KOPT-K1 (cell line): Measurements from ENCODE around the gene PTPRN.
"Not testable (repeated sequence)": the region's sequence is repeated elsewhere in the genome, so short reads cannot be mapped to it uniquely, and the experiment has no call there.

Experiments
- H3K27ac ChIP-seq: fragments of 200-600 bp; sonication (generic); 2 replicates; pipeline ENCODE4 v1.5.1; 2016; ENCODE audit warnings: antibody characterized with exemption, mild to moderate bottlenecking, low read depth, low read length; ENCODE audit not compliant: poor library complexity, severe bottlenecking
- H3K36me3 ChIP-seq: fragments of 200-600 bp; sonication (generic); 2 replicates; pipeline ENCODE4 v1.5.1; 2017; ENCODE audit warnings: antibody characterized with exemption, mild to moderate bottlenecking, low read length, moderate library complexity; ENCODE audit not compliant: insufficient read depth
- H3K9me3 ChIP-seq: fragments of 200-600 bp; sonication (generic); 2 replicates; pipeline ENCODE4 v1.5.1; 2017; ENCODE audit warnings: antibody characterized with exemption, low read length, mild to moderate bottlenecking; ENCODE audit not compliant: insufficient read depth, poor library complexity, severe bottlenecking

The PTPRN gene

DNA sequence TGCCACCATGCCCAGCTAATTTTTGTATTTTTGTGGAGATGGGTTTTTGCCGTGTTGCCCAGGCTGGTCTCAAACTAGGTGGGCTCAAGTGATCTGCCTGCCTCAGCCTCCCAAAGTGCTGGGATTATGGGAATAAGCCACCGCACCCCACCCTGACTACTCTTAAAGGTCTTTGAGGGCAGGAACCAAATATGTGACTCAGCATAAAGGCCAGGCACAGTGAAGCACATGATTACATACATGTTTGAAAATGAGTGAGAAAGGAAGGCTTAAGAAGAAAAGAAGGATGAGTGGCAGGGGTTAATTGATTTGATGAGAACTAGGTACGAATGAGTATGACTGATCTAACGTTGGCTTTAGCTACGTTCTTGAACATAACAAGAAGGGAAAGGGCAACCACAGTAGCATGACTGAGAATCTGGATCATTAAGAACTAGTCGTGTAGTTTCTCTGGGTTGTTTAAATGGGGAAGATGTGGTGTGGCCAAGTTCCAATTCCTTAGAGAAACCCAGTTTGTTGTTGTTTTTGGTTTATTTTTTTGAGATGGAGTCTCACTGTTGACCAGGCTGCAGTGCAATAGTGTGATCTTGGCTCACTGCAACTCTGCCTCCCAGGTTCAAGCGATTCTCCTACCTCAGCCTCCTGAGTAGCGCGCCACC lies 16.6 kb upstream of the PTPRN start:
- H3K36me3 ChIP-seq, result no peaks in the 10 kb centered on the region
- no peaks in the 10 kb centered on the region for H3K9me3 ChIP-seq
- H3K27ac ChIP-seq, result no peak overlapping the region

DNA sequence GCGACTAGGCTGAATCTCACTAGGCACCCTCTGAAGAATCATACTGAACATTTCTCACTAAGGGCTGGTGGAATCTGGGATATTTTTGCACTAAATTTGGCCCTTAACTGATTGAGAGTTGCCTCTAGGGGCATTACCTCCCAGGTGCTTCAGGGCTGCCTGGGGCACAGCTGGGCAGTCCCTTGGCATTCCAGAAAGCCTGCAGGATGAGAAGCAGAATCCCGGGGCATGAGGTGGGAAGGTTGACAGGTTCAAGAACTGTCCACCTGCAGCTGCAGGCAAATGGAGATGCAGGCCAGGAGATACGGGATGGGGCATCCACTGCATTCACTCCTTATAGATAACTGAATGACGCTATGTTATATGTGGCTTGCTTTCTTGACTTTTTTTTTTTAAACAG lies 15.9 kb upstream of the PTPRN start:
- Histone ChIP-seq H3K36me3 (no peaks in the 10 kb centered on the region), H3K9me3 (no peaks in the 10 kb centered on the region), H3K27ac (no peak overlapping the region)

DNA sequence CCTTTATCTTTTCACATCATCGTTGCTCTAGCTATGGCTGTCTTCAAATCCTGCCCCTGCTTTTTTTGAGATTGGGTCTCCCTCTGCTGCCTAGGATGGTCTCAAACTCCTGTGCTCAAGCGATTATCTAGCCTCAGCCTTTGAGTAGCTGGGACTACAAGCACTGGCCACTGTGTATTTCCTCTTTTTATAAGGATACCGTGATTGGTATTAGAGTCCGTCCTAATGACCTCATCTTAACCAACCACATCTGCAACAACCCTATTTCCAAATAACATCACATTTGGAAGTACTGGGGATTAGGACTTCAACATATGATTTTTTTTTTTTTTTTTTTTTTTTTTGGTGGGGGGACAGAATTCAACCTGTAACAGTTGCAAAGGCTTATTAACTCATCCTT lies 14.2 kb upstream of the PTPRN start:
- Histone ChIP-seq H3K27ac (no peak overlapping the region), H3K9me3 (no peaks in the 10 kb centered on the region), H3K36me3 (no peaks in the 10 kb centered on the region)

DNA sequence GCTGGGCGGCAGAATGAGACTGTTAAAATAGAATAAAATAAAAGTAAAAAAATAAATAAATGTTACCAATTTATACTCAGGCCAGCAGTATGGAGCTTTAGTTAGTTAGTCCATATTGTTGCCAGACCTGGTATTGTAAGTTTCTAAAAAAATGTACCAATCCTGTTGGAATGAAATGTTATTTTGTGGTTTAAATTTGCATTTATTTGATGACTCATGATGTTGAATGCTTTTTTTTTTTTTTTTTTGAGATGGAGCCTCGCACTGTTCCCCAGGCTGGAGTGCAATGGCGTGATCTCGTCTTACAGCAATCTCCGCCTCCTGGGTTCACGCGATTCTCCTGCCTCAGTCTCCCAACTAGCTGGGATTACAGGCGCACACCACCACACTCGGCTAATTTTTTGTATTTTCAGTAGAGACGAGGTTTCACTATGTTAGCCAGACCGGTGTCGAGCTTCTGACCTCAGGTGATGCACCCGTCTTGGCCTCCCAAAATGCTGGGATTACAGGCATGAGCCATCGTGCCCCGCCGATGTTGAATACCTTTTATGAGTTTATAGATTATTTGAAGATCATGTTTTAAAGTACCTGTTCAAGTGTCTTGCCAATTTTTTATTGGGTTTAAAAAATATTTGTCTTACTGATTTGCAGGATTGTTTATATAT lies 5.7 kb upstream of the PTPRN start:
- no peak overlapping the region for H3K27ac ChIP-seq
- no peaks in the 10 kb centered on the region for H3K9me3 ChIP-seq
- H3K36me3 ChIP-seq, result no peaks in the 10 kb centered on the region

DNA sequence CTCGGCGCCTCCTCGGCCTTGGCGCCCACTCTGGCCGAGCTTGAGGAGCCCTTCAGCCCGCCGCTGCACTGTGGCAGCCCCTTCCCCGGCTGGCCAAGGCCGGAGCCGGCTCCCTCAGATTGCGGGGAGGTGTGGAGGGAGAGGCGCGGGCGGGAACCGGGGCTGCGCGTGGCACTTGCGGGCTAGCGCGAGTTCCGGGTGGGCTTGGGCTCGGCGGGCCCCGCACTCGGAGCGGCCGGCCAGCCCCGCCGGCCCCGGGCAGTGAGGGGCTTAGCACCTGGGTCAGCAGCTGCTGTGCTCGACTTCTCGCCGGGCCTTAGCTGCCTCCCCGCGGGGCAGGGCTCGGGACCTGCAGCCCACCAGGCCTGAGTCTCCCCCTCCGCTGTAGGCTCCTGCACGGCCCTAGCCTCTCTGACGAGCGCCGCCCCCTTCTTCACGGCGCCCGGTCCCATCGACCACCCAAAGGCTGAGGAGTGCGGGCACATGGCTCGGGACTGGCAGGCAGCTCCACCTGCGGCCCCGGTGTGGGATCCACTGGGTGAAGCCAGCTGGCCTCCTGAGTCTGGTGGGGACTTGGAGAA lies 3.6 kb upstream of the PTPRN start:
- H3K36me3 ChIP-seq, H3K27ac ChIP-seq: not testable (repeated sequence)

DNA sequence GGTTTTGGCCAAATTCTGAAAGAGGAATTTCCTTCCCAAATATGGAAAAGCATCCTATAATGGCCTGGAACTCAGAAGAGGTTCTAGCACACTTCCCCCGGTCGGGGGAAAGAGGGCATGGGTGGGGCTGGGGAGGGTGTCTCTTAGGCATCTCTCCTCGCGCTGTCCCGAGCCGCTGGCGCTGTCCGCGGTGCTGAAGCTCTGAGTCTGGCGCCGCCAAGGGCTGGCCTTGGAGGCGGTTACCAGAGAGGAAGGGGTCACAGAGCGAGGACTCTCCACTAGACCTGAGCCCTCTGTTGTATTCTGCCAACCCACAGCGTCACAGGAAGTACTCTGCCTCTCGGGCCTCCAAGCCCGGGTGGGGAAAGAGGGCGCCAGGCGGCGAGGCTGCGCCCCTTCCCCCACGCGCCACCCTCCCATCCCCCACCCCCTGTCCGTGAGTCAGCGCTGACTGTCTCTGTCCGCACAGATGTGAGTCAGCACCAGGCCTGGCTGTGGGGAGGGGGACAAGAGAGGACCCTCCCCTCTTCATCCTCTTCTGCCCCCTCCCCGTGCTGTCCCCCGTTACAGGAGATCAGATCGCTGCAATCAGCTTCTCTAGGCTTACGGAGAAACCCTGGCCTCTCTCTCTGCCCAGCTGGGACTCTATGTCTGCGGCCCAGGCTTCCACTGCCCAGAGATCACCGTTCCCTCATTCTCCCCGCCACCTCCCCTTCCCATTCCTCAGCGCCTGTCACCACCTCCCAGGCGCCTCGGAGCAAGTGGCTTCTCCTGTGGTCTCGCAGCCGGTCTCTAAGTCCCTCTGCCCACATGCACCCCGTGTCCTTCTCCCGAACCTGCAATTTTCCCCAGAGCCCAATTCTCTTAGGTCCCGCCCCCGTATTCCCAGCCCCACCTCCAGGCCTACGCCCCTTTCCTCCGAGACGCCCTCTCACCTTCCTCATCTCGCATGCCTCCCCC lies 779 bp downstream of the PTPRN start:
- H3K36me3 ChIP-seq, result no peaks in the 10 kb centered on the region
- H3K27ac ChIP-seq, result no peak overlapping the region

More for the DNA sequence above, 3.6 kb upstream of the PTPRN start:
- H3K9me3 ChIP-seq, result not testable (repeated sequence)

DNA sequence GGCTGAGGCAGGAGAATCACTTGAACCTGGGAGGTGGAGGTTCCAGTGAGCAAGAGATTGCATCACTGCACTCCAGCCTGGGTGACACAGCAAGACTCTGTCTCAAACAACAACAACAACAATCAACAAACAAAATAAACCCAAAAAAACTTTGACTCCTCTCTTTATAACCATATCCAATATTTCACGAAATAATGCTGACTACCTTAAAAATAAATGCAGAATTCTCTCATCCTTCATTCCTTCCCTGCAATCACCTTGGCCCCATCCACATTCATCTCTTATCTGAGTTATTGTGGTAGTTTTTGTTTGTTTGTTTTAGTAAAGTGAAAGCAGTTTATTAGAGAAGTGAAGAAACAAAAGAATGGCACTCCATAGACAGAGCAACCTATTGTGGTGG lies 3.2 kb downstream of the PTPRN start:
- Histone ChIP-seq H3K36me3 (no peaks in the 10 kb centered on the region), H3K27ac (no peak overlapping the region), H3K9me3 (no peaks in the 10 kb centered on the region)

More for the DNA sequence above, 779 bp downstream of the PTPRN start:
- no peaks in the 10 kb centered on the region for H3K9me3 ChIP-seq

DNA sequence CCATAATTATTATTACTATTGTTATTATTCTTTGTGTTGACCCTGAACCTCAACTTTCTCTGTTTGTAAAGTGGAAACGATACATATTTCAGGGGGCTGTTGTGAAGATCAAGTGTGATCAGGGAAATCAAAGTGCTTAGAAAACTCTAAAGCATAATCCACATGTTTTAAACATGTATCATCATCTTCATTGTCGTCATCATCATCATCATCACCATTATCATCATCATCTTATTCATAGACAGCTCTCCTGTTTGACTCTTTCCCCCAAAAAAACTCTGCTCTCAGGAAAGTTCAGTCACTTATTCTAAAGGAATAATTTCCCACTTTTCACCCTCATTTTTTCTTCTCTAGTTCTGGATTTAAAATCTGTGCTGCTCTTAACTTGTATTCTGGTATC lies 5.0 kb downstream of the PTPRN start:
- H3K36me3 ChIP-seq, result no peaks in the 10 kb centered on the region
- H3K9me3 ChIP-seq, result no peaks in the 10 kb centered on the region
- no peak overlapping the region for H3K27ac ChIP-seq

DNA sequence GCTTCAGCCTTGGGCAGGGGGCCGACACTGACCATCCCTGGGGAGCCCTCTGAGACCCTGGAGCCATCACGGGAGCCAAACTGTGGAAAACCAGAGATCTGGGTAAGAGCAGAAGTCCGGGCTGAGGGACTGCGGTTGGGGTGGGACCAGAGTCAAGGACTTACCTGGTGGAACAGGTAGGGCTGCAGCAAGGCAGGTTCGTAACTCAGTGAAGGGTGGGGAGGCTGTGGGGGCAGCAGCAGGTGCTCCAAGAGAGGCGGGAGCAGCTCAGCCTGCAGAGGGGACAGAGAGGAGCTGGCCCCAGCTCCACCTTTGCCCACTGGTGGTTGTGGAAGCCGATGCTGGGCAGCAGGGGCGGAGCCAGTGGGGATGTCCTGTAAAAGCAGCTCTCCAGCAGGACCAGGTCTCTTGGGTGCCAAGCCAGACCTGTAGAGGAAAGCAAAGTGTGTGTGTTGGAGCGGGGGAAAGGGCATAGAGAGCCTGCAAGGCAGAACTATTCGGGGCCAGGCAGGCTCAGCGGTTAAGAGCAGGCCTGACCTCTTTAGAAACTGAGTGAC lies 6.7 kb downstream of the PTPRN start:
- no peaks in the 10 kb centered on the region for H3K36me3 ChIP-seq
- no peak overlapping the region for H3K27ac ChIP-seq

DNA sequence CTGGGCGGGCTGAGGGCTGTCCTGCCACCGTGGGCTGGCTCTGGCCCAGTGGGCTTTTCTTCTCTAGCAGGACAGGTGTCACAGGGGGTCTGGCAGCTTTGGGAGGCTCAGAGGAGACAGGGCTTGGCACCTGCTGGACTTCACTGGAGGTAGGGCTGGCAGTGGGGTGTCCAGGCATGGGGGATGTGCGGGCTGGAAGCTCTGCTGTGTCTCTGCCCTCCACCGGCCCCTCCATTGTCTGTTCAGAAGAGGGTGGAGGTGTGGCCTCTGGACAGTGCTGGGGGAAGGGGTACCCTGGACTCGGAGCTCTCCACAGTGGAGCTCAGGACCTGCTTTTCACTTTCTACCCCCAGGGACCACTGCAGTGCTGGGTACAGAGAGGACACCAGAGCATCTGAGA lies 9.2 kb downstream of the PTPRN start:
- H3K36me3 ChIP-seq, result no peaks in the 10 kb centered on the region
- H3K27ac ChIP-seq, result no peak overlapping the region
- H3K9me3 ChIP-seq, result no peaks in the 10 kb centered on the region

More for the DNA sequence above, 6.7 kb downstream of the PTPRN start:
- H3K9me3 ChIP-seq, result no peaks in the 10 kb centered on the region

DNA sequence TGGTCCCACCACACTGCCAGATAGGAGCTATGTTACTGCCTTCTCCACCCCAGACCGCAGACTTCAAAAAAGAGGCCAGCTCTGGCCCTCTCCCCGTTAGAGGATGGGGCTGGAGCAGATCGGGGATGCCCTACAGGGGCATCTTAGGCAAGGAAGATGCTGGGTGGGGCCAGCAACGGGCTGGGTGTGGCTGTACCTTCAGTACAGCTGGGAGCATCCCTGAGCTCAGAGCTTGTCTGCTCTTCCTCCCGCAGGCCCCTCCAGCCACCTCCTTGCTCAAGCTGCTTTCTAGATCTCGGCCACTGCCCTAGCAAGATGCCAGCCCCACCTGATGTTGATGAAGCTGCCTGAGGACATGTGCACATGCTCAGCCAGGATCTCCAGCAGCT lies 9.8 kb downstream of the PTPRN start:
- Histone ChIP-seq H3K36me3 (no peaks in the 10 kb centered on the region), H3K9me3 (no peaks in the 10 kb centered on the region), H3K27ac (no peak overlapping the region)

DNA sequence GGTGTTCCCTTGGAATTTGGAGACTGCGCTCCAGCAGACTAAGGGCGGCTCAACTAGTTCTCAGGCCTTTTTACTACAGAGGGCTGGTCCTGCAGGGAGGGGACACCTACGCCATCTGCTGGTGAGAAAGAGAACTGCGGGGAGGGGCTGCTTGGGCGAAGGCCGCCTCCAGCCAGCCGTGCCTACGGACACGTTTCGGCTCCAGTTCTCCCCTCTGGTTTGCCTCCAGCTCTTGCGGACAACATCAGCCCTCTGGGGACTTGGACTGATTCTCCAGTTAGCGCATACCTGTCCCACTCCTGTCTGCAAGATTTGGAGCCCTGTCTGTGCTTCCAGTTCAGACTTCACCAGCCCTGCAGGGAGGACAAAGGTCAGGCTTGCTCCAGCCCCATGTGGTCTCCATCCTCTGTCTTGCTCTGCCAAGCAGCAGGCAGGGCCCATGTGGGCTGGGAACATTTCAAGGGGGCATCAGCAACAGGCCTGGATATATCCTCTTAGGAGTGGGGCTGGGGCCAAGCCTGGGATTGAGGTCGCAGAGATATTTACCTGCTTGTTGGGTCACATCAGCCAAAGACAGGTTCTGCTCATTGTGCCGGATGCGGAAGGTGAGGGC lies 10.3 kb downstream of the PTPRN start:
- H3K27ac ChIP-seq, result no peak overlapping the region
- H3K36me3 ChIP-seq, result no peaks in the 10 kb centered on the region
- no peaks in the 10 kb centered on the region for H3K9me3 ChIP-seq

DNA sequence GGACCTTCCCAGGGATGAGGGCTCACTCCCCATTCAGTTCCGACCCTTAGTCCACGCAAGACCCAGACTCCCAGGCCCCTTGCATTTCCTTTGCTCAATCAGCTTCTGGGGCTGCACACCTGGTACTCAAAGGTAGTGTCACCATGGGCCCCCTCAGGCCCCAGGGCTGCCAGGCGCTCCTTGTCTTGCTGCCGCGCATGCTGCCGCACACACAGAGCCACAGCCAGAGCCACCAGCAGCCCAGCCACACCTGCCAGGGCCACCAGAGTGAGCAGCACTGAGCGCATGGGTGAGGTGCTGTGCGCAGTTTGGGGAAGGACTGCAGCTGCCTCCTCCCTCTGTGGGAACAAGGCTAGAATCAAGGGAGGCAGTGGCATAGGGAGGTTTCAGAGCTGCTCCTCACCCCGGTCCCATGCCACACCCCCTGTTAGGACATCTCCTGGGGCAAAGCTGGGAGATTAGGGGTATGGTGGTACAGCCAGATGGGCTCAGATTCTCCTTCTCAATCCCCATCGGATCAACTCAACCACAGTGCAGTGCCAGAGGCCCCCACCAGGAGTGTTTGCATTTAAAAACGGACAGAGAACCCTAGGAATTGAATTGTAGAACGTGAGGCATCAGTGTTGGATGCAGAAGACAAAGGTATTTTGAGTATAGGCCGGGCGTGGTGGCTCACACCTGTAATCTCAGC lies 11.3 kb downstream of the PTPRN start:
- Histone ChIP-seq H3K27ac (no peak overlapping the region), H3K9me3 (no peaks in the 10 kb centered on the region), H3K36me3 (no peaks in the 10 kb centered on the region)
